GM12873 (cell line): ENCODE measurements around the gene TSR3.
A peak's percentile ranks its signal among the peaks of the same experiment; 100 is the strongest.

ENCODE experiments used
- TF ChIP-seq, protein P1 (sequence below): IDR thresholded peaks from 2 replicates; pipeline ENCODE4 v1.5.1; 2012; ENCODE audit warnings: low read depth, mild to moderate bottlenecking, moderate library complexity, low read length, control low read depth; ENCODE audit not compliant: insufficient read depth; ENCODE audit errors: missing control alignments

TSR3 gene

DNA sequence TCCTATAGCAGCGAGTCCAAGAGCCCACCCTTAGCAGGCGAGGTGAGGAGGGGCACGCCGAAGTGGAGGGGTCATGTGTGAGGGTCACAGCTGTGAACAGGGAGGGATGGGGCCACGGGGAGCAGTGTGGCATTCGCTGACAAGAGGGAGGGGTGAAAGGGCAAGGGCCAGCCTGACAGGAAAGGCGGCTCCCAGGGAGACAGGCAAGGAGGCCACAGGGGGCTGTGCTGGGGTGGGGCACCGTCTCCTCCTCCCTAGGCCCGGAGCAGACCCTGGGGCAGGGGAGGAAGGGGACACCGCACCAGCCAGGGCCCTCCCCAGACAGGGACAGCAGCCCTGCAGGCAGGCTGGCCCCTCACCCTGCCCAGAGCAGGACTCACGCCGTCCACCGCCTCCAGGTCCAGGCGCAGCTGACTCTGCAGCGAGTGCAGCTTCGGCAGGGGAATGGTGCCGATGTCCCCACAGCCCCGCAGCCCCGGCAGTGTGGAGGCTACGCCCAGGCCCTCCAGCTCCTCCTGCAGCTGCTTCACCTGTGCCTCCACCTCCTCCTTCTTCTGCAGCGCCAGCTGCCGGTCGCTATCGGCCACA, 15.1 kb upstream of the TSR3 start:
- TF ChIP-seq, protein P1, sequence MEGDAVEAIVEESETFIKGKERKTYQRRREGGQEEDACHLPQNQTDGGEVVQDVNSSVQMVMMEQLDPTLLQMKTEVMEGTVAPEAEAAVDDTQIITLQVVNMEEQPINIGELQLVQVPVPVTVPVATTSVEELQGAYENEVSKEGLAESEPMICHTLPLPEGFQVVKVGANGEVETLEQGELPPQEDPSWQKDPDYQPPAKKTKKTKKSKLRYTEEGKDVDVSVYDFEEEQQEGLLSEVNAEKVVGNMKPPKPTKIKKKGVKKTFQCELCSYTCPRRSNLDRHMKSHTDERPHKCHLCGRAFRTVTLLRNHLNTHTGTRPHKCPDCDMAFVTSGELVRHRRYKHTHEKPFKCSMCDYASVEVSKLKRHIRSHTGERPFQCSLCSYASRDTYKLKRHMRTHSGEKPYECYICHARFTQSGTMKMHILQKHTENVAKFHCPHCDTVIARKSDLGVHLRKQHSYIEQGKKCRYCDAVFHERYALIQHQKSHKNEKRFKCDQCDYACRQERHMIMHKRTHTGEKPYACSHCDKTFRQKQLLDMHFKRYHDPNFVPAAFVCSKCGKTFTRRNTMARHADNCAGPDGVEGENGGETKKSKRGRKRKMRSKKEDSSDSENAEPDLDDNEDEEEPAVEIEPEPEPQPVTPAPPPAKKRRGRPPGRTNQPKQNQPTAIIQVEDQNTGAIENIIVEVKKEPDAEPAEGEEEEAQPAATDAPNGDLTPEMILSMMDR, result no peak

DNA sequence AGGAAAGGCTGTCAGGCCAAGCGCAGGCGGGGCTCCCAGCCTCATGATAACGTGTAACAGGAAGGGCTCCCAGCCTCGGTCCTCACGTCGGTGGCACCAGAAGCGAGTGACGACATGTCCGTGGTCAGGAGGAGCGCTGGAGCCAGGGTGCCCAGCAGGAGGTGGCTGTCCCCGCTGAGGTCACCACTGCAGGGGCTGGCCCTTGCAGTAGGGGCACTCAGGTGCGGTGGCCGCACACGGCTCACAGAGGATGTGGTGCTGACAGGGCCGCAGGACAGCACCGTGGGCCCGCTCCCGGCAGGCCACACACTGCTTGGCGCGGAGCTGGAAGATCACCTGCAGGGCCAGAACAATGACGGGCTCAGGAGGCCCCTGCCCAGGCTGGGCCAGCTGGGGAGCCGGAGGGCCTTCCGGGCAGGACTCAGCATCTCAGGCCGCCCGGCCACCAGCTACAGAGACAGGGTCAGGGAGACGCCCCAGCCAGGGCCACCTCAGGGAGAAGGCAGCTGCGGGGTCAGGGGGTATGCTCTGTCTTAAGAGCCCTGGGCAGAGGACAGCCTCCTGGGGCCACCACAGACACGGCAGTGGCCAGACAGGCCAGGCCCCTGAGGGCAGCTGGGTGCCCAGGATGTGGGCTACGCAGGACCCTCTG, 14.5 kb upstream of the TSR3 start:
- TF ChIP-seq, protein P1, result no peak

- TF ChIP-seq, protein P1, result no peak
Measured at GRCh38 chr16:1364510-1364909, 12.8 kb upstream of the TSR3 start.

- TF ChIP-seq, protein P1, result peak; percentile 94
Measured at GRCh38 chr16:1363501-1364041, 11.9 kb upstream of the TSR3 start.

- TF ChIP-seq, protein P1, result no peak
Measured at GRCh38 chr16:1362807-1363206, 11.1 kb upstream of the TSR3 start.

DNA sequence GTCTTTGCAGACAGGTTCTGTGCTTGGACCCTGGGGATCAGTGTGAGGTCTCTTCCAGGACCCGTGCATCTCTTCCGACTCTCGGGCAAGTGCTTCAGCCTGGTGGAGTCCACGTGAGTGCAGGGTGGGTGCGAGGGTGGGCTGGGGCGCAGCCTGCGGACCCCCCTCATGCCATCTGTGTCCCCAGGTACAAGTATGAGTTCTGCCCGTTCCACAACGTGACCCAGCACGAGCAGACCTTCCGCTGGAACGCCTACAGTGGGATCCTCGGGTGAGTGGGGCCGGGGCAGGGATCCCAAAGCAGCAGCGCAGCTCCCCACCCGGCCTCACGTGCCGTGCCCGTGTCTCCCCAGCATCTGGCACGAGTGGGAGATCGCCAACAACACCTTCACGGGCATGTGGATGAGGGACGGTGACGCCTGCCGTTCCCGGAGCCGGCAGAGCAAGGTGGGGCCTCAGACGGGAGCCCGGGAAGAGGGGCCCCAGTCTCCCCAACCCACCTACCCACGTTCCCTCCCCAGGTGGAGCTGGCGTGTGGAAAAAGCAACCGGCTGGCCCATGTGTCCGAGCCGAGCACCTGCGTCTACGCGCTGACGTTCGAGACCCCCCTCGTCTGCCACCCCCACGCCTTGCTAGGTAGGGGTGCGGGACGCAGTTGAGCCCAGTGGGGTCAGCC, 10.1 kb upstream of the TSR3 start:
- TF ChIP-seq, protein P1, result no peak

GRCh38 chr16:1357906-1358566, 6.4 kb upstream of the TSR3 start:
- TF ChIP-seq, protein P1, result no peak
